H1 (cell line): Measurements from ENCODE around the gene SYT14.

Source experiments
- BACH1 ChIP-seq: IDR thresholded peaks from 2 replicates; pipeline ENCODE4 v1.6.1; 2012; ENCODE audit warnings: low read length, improper control_type of control experiment
- PHF8 ChIP-seq: fragments of 200-600 bp; sonication (generic); conservative IDR thresholded peaks from 2 replicates; pipeline ENCODE4 v1.7.1; 2012; ENCODE audit warnings: low read depth, mild to moderate bottlenecking, inconsistent platforms, low read length, moderate library complexity
- RBBP5 ChIP-seq: IDR thresholded peaks from 2 replicates; pipeline ENCODE4 v1.7.1; 2012; ENCODE audit warnings: low read depth, mild to moderate bottlenecking, inconsistent platforms, low read length, moderate library complexity, borderline replicate concordance
- TF ChIP-seq, protein P1 (sequence below), 3 experiments: IDR thresholded peaks; 1 replicate in 2 of 3; 2 replicates in 1 of 3; pipeline versions ENCODE4 v1.5.1 to v1.6.1; 2011; ENCODE audit warnings: low read length in 3 of 3, mild to moderate bottlenecking in 3 of 3, inconsistent platforms in 2 of 3, low read depth in 1 of 3, moderate library complexity in 1 of 3; ENCODE audit not compliant: insufficient read depth in 1 of 3; ENCODE audit errors: control extremely low read depth in 1 of 3

DNA sequence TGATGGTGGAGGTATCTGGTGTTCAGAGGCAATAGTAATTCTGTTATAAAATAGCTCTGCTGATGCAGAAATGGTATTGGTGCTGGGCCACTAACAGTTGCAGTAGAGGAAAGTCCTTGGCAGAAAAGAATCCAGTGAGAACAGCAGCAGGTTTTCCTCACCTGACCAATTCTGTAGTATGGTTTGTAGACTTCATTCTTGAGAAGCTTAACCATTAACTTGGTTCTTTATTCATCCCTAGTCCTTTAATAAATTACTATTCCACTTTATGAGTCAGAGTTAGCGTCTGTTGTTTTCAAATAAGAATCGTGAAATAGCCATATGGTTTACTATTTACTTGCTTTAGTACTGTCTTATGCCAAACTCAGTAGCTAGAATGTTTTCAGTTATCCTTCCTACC, 166.1 kb downstream of the SYT14 start:
- TF ChIP-seq BACH1 (no peak), PHF8 (no peak), RBBP5 (no peak)
- TF ChIP-seq, protein P1, sequence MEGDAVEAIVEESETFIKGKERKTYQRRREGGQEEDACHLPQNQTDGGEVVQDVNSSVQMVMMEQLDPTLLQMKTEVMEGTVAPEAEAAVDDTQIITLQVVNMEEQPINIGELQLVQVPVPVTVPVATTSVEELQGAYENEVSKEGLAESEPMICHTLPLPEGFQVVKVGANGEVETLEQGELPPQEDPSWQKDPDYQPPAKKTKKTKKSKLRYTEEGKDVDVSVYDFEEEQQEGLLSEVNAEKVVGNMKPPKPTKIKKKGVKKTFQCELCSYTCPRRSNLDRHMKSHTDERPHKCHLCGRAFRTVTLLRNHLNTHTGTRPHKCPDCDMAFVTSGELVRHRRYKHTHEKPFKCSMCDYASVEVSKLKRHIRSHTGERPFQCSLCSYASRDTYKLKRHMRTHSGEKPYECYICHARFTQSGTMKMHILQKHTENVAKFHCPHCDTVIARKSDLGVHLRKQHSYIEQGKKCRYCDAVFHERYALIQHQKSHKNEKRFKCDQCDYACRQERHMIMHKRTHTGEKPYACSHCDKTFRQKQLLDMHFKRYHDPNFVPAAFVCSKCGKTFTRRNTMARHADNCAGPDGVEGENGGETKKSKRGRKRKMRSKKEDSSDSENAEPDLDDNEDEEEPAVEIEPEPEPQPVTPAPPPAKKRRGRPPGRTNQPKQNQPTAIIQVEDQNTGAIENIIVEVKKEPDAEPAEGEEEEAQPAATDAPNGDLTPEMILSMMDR (IDR thresholded peaks at IDR 0.05; ENCODE audit: control extremely low read depth in 1 of 3, insufficient read depth in 1 of 3, low read depth in 1 of 3, low read length in 3 of 3), result no peak
